Thyroid gland (tissue), 4 donors: ENCODE results near the gene CAMTA1.

Experiments used
- CTCF ChIP-seq, 6 experiments: fragments of 200-600 bp in 3 of 6; fragments of 450-650 bp in 3 of 6; sonication (generic) in 3 of 6; IDR thresholded peaks; one replicate each; pipeline ENCODE4 v1.5.1; 2016 to 2019; ENCODE audit warnings: antibody characterized with exemption in 6 of 6, mild to moderate bottlenecking in 2 of 6, inconsistent platforms in 1 of 6, moderate library complexity in 1 of 6
- POLR2A ChIP-seq, 2 donors: fragments of 450-650 bp; IDR thresholded peaks; one replicate each; pipeline ENCODE4 v1.6.1; 2017; ENCODE audit warnings: antibody characterized with exemption in 2 of 2, mild to moderate bottlenecking in 2 of 2, moderate library complexity in 1 of 2

- TF ChIP-seq CTCF (IDR thresholded peaks at IDR 0.05) = no peak
- TF ChIP-seq POLR2A (IDR thresholded peaks at IDR 0.05) = no peak
Observed at GRCh38 chr1:6918925-6919511, 133.8 kb downstream of the CAMTA1 start.
